HAP-1 (cell line): ENCODE results near the gene ACACA.

Source experiments
- DNase-seq, 2 experiments: peaks; one replicate each; pipeline ENCODE4 v3.0.0-alpha.2; 2016 to 2020; ENCODE audit warnings: low spot score in 2 of 2
- H3K27me3 ChIP-seq: fragments of 250-450 bp; sonication (Bioruptor Pico); 2 replicates; pipeline ENCODE4 v1.5.1; 2020; ENCODE audit warnings: low read depth, mild to moderate bottlenecking, moderate library complexity
- H3K36me3 ChIP-seq: fragments of 250-450 bp; sonication (Bioruptor Pico); replicated peaks from 2 replicates; pipeline ENCODE4 v1.5.1; 2020; ENCODE audit warnings: mild to moderate bottlenecking
- H3K4me1 ChIP-seq: fragments of 250-450 bp; sonication (Bioruptor Pico); 2 replicates; pipeline ENCODE4 v1.5.1; 2020; ENCODE audit warnings: mild to moderate bottlenecking
- H3K4me3 ChIP-seq: fragments of 250-450 bp; sonication (Bioruptor Pico); 2 replicates; pipeline ENCODE4 v1.5.1; 2020; ENCODE audit warnings: mild to moderate bottlenecking, moderate library complexity
- H3K9me3 ChIP-seq: fragments of 250-450 bp; sonication (Bioruptor Pico); 2 replicates; pipeline ENCODE4 v1.5.1; 2020; ENCODE audit warnings: mild to moderate bottlenecking, moderate library complexity
- in situ Hi-C: fragments of 300-500 bp; cut with MboI; formaldehyde crosslinking; loops from 3 replicates; pipeline ENCODE4 v1.14.3; 2020; ENCODE audit warnings: low sequenced_read_pairs, inconsistent platforms, mixed read lengths

ACACA gene

GRCh38 chr17:37213927-37214326 is 192.7 kb downstream of the ACACA start:
- Histone ChIP-seq H3K27me3 (no peaks in the 10 kb centered on the region), H3K4me3 (no peak overlapping the region), H3K9me3 (no peaks in the 10 kb centered on the region), H3K4me1 (peaks cover 5% of the 10 kb centered on the region; the same call in 1 of the 2 replicates), H3K36me3 (peaks cover 16% of the 10 kb centered on the region)
- in situ Hi-C loops: loop anchor here (25.0 kb wide), 1 partner anchor 102 kb away; no protein-coding TSS in a partner anchor
- no peak for DNase-seq

GRCh38 chr17:37212179-37212578 is 194.5 kb downstream of the ACACA start:
- Histone ChIP-seq H3K4me3 (no peak overlapping the region), H3K27me3 (no peaks in the 10 kb centered on the region), H3K9me3 (no peaks in the 10 kb centered on the region), H3K36me3 (peaks cover 15% of the 10 kb centered on the region), H3K4me1 (no peaks in the 10 kb centered on the region)
- in situ Hi-C loops: loop anchor here (25.0 kb wide), 1 partner anchor 100 kb away; no protein-coding TSS in a partner anchor
- DNase-seq: no peak

DNA sequence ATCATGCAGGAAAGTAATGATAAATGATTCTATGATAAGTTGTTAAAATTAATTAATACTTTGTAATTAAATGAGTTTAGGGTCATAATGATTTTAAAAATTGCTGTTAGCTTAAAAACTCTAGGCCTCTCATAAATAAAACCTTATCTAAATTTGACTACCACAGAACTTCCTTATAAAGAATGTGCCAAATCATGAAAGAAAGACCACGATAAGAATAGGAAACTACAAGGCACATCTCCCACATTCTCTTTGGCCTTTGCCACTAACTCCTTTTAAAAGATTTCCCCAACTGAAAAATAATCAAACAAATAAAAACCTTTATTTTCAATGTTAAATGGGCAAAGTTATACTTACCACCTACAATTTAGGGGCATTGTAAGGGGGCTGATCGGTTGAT is 195.5 kb downstream of the ACACA start:
- no peak for DNase-seq
- in situ Hi-C loops: loop anchor here (25.0 kb wide), 1 partner anchor 99 kb away; no protein-coding TSS in a partner anchor
- no peaks in the 10 kb centered on the region for H3K27me3 ChIP-seq
- peaks cover 21% of the 10 kb centered on the region for H3K36me3 ChIP-seq
- no peaks in the 10 kb centered on the region for H3K4me1 ChIP-seq
- H3K9me3 ChIP-seq: no peaks in the 10 kb centered on the region
- no peak overlapping the region for H3K4me3 ChIP-seq

DNA sequence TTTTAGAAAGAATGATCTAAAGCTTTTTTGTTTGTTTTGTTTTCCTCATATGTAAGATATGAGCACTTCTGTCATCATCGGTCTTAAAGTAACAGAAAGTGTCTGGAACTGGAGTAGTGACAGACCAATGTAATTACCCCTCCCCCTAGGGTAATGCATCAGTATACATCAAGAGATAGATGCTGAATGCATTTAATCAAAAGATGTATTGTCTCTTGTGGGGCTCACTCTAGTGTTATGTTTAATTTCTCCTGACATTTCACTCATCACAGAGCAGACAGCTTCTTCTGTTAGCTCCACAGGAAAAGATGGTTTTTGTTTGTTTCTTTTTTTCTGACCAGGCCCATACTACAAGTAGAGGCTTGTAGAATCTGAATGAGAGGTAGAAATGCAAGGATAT is 199.5 kb downstream of the ACACA start:
- in situ Hi-C loops: loop anchor here (25.0 kb wide), 1 partner anchor 95 kb away; no protein-coding TSS in a partner anchor
- H3K9me3 ChIP-seq: no peaks in the 10 kb centered on the region

GRCh38 chr17:37206299-37206698 is 200.3 kb downstream of the ACACA start:
- in situ Hi-C loops: loop anchor here (25.0 kb wide), 1 partner anchor 94 kb away; no protein-coding TSS in a partner anchor
- Histone ChIP-seq H3K4me1 (no peaks in the 10 kb centered on the region), H3K4me3 (no peak overlapping the region), H3K9me3 (no peaks in the 10 kb centered on the region), H3K36me3 (peaks cover 40% of the 10 kb centered on the region), H3K27me3 (no peaks in the 10 kb centered on the region)
- no peak for DNase-seq

More for the DNA sequence above, 199.5 kb downstream of the ACACA start:
- no peak for DNase-seq
- Histone ChIP-seq H3K4me1 (no peaks in the 10 kb centered on the region), H3K4me3 (no peak overlapping the region), H3K27me3 (no peaks in the 10 kb centered on the region), H3K36me3 (peaks cover 44% of the 10 kb centered on the region)

- Histone ChIP-seq H3K36me3 (peaks cover 36% of the 10 kb centered on the region), H3K9me3 (no peaks in the 10 kb centered on the region), H3K27me3 (no peaks in the 10 kb centered on the region), H3K4me3 (no peak overlapping the region), H3K4me1 (no peaks in the 10 kb centered on the region)
- DNase-seq: no peak
- in situ Hi-C loops: loop anchor here (25.0 kb wide), 1 partner anchor 88 kb away; no protein-coding TSS in a partner anchor
Observed at GRCh38 chr17:37200497-37200896, 206.1 kb downstream of the ACACA start.

GRCh38 chr17:37197336-37197735 is 209.3 kb downstream of the ACACA start:
- Histone ChIP-seq H3K36me3 (peaks cover 17% of the 10 kb centered on the region), H3K9me3 (no peaks in the 10 kb centered on the region), H3K4me1 (0 out of 2 replicates have a peak, but pooled peaks cover 5% of the 10 kb centered on the region), H3K4me3 (no peak overlapping the region), H3K27me3 (no peaks in the 10 kb centered on the region)
- in situ Hi-C loops: no loop called here
- no peak for DNase-seq

DNA sequence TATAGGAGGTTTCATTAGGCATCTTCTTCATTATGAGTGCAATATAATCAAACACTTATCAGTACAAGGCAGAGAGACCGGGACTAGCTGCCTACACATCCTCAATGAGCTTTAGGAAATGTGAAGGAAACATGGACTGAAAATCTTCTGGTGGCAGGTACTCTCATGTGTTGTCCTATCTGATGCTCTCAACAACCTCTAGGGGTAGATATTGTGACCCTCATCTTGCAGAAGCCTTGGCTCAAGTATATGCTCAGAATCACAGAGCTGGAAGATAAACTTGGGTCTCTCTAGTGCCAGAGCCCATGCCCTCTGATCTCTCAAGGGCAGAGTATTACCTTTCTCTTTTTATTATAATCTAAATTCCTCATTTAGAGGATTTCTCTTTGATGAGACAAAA is 212.4 kb downstream of the ACACA start:
- DNase-seq: no peak
- Histone ChIP-seq H3K4me3 (no peak overlapping the region), H3K36me3 (peaks cover 27% of the 10 kb centered on the region), H3K27me3 (no peaks in the 10 kb centered on the region), H3K4me1 (0 out of 2 replicates have a peak, but pooled peaks cover 5% of the 10 kb centered on the region), H3K9me3 (no peaks in the 10 kb centered on the region)
- in situ Hi-C loops: no loop called here

GRCh38 chr17:37191219-37191618 is 215.4 kb downstream of the ACACA start:
- peaks cover 50% of the 10 kb centered on the region for H3K36me3 ChIP-seq
- in situ Hi-C loops: no loop called here

DNA sequence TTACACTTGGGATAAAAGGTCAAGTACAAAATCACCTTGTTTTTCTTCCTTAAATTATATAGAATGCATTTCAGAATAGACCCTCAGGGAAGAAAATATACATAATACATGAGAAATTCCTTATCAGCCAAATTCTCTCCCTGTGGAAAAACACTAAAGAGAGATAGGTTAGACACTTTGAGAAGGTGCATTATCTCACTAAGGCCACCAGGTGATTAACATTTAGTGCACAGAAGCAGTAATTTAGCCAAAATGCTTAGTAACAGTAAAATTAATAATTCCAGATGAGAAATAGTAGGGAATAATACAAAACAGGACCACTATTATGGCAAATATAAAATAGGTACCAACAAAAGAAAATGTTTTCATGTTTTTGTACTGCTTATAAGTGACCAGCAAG is 216.1 kb downstream of the ACACA start:
- Histone ChIP-seq H3K4me1 (peaks cover 20% of the 10 kb centered on the region), H3K4me3 (no peak overlapping the region), H3K9me3 (no peaks in the 10 kb centered on the region), H3K36me3 (peaks cover 57% of the 10 kb centered on the region), H3K27me3 (no peaks in the 10 kb centered on the region)
- DNase-seq: no peak
- in situ Hi-C loops: no loop called here

More at GRCh38 chr17:37191219-37191618, 215.4 kb downstream of the ACACA start:
- no peak overlapping the region for H3K4me3 ChIP-seq
- peaks cover 16% of the 10 kb centered on the region for H3K4me1 ChIP-seq
- H3K27me3 ChIP-seq: no peaks in the 10 kb centered on the region
- DNase-seq: no peak
- no peaks in the 10 kb centered on the region for H3K9me3 ChIP-seq

GRCh38 chr17:37188157-37188556 is 218.5 kb downstream of the ACACA start:
- Histone ChIP-seq H3K4me1 (peaks cover 20% of the 10 kb centered on the region), H3K4me3 (no peak overlapping the region), H3K27me3 (no peaks in the 10 kb centered on the region), H3K9me3 (no peaks in the 10 kb centered on the region), H3K36me3 (peaks cover 58% of the 10 kb centered on the region)
- DNase-seq: no peak
- in situ Hi-C loops: no loop called here

DNA sequence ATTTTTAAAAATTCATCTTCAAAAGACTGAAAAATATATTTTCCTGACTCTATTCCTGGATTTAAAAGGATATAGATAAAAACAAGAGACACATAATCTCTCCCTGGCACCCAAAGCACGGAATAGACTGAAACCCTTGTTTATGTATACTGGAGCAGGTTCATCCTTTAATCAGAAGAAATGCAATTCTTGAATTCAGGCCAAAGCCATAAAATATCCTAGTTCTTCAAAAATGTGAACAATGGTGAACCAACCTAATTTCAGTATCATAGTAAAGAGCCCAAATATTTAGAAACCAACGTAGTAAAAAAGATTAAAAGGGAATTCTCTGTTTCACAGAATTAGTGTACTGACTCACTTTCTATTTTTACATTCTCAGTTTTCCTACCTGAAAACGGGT is 219.4 kb downstream of the ACACA start:
- Histone ChIP-seq H3K4me1 (peaks cover 15% of the 10 kb centered on the region), H3K4me3 (no peak overlapping the region), H3K9me3 (no peaks in the 10 kb centered on the region), H3K36me3 (peaks cover 62% of the 10 kb centered on the region), H3K27me3 (no peaks in the 10 kb centered on the region)
- in situ Hi-C loops: no loop called here
- no peak for DNase-seq

DNA sequence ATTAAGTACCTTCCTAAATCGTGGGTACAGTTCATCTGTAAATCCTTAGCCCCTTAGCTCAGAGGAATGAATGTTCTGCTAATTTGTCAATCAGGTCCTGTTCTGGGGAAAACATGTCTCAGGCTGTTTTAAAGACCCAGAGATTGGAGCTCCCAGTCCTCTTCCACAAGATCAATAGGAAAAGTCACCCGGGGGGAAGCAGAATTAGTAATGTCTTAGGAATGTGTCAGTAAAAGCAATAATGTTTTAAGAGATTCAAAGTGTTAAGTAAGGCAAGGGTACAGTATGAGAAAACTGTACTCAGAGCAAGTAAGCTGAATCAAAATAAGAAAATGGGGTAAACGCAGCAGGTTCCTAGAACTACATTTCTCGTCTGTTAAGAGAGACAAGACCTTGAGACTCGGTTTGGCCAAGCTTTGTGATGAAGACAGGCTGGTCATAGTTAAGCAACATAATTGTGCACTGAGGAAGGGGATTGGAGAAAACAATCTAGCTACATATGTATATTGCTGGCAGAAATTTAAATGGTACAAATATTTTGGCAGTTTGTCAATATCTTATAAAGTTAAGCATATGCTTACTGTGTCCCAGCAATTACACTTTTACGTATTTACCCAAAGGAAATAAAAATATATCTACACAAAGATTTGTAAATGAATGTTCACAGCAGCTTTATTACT is 223.7 kb downstream of the ACACA start:
- in situ Hi-C loops: no loop called here
- Histone ChIP-seq H3K27me3 (no peaks in the 10 kb centered on the region), H3K4me3 (no peak overlapping the region), H3K36me3 (peaks cover 58% of the 10 kb centered on the region), H3K4me1 (peaks cover 15% of the 10 kb centered on the region), H3K9me3 (no peaks in the 10 kb centered on the region)
- DNase-seq: no peak

GRCh38 chr17:37180376-37180775 is 226.3 kb downstream of the ACACA start:
- no peak for DNase-seq
- Histone ChIP-seq H3K36me3 (peaks cover 45% of the 10 kb centered on the region), H3K4me1 (no peaks in the 10 kb centered on the region), H3K9me3 (no peaks in the 10 kb centered on the region), H3K27me3 (no peaks in the 10 kb centered on the region), H3K4me3 (no peak overlapping the region)
- in situ Hi-C loops: no loop called here
